Esophagus muscularis mucosa (tissue), 4 donors: ENCODE data around the gene PCP4.

ENCODE experiments used
- CTCF ChIP-seq, 3 experiments: fragments of 200-600 bp in 2 of 3; fragments of 450-650 bp in 1 of 3; sonication (generic) in 2 of 3; IDR thresholded peaks; one replicate each; pipeline ENCODE4 v1.5.1; 2017 to 2019; ENCODE audit warnings: antibody characterized with exemption in 3 of 3, mild to moderate bottlenecking in 2 of 3, moderate library complexity in 1 of 3
- EP300 ChIP-seq: sonication (generic); formaldehyde crosslinking; IDR thresholded peaks from one replicate; pipeline ENCODE4 v1.6.1; 2017; ENCODE audit warnings: antibody characterized with exemption
- POLR2AphosphoS5 ChIP-seq, 2 donors: sonication (generic); formaldehyde crosslinking; IDR thresholded peaks; one replicate each; pipeline ENCODE4 v1.6.1; 2017; ENCODE audit warnings: antibody characterized with exemption in 2 of 2

- TF ChIP-seq CTCF (IDR thresholded peaks at IDR 0.05) (no peak), EP300 (no peak), POLR2AphosphoS5 (IDR thresholded peaks at IDR 0.05) (no peak)
Observed at GRCh38 chr21:39900491-39900890, 33.3 kb downstream of the PCP4 start.
